ENCODE measurements around the gene HPCAL1.
"Not testable (repeated sequence)": the region's sequence is repeated elsewhere in the genome, so short reads cannot be mapped to it uniquely, and the experiment has no call there.

HPCAL1 gene

DNA sequence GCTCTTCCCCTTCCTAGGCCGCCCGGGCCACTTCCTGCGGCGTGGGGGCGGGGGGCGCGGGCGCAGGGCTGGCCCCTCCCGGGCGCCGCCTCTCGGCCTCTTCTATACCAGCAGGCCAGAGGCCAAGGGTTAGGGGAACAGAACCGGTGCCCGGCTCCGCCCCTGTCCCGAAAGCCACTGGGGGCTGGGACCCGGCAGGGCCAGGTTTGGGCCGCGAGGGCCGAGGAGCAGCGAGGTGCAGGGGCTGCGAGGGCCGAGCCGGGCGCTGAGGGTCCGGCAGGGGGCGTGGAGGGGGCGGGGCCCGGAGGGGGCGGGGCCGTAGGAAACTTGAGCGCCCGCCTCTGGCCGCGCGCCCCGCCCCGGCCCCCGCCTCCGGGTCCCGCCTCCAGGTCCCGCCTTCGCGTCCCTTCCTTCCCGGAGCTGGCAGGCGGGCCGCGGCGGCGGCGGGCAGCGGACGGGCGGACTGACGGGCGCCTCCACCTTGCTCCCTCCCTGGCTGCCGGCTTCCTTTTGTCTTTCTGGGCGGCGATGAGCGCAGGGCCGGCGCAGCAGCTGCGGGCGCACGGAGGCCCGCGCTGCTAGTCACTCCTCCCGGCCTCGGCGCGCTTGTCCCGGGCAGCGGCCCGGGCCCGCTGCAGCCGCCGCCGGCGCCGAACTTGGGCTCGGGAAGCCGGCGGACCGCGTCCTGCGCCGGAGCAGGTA, at the start of gene HPCAL1:
Gene HPCAL1, plus strand, starts transcription at position 426 of the 702 bp plus-strand sequence. CDS start 116,854 bp downstream, outside the sequence.
- DNase-seq: peak; percentile 74 to 81

DNA sequence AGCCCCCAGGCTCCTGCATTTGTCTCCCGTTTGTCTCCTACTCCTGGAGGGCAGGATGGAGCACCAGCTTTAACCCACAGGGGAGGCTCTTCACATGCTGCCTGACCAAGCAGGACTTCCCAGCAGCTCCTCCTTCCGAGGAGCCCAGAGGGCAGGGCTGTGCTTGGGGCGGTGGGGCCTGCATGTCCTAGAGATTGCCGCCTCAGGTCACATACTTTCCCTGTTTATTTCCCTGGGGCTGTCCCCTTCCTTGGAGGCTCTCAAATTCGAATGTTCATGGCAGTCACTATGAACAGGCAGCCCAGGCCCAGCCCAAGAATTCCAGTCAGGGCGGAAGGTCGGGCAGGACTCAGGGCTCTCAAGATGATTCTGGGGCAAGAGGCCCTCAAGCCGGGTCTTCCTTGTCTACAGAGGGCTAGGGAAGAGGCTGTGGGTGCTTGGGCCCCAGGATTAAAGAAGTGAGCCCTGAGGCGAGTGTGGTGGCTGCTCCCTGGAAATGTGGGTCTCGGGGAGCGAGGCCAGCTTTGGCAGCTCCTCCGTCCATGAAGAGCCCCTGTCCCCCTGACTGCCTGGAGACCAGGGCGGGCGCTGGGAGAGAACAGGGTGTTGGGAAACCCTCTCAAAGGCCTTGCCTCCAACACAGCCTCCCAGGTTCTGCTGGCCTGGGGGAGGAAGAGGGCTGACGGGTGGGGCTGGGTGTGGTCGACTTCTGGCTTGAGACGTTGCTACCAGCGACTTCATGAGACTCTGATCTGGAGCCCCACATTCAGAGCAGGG, 48.9 kb upstream of the HPCAL1 start:
- DNase-seq: no peak

DNA sequence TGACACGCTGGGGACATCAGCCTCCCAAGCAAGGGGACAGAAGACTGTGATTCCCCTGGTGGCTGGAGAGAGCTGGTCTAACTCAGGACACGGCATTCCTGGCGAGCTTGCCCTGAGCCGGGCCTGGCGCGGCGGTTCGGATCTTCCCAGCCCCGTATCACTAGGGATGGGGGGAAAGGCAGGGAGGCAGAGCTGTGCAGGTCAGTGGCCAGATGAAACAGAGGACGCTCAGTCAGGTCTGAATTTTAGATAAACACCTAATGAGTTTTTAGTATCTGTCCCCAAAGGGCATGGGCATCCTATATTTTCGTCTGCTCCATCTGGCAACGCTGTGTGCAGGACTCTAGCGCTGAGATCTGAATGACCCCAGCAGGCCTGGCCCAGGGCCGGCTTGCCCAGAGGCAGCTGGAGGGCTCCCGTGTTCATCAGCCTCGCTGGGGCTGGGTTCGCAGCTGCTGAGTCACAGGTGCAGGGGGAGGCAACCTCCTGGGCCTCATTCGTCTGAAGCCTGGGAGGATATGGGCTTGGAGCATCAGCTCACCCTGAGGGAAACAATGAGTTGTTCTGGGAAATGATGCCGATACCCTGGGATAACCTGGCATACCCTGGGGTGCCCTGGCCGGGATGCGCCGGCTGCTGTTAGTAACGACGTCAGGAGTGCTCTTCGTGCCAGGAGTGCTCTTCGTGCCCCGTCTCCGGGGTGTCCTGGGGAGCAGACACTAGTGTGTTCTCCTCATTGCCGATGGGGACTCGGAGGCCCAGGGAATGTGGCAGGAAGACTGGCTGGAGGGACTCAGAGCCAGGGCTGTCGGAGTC, 48.1 kb upstream of the HPCAL1 start:
- no peak for DNase-seq

DNA sequence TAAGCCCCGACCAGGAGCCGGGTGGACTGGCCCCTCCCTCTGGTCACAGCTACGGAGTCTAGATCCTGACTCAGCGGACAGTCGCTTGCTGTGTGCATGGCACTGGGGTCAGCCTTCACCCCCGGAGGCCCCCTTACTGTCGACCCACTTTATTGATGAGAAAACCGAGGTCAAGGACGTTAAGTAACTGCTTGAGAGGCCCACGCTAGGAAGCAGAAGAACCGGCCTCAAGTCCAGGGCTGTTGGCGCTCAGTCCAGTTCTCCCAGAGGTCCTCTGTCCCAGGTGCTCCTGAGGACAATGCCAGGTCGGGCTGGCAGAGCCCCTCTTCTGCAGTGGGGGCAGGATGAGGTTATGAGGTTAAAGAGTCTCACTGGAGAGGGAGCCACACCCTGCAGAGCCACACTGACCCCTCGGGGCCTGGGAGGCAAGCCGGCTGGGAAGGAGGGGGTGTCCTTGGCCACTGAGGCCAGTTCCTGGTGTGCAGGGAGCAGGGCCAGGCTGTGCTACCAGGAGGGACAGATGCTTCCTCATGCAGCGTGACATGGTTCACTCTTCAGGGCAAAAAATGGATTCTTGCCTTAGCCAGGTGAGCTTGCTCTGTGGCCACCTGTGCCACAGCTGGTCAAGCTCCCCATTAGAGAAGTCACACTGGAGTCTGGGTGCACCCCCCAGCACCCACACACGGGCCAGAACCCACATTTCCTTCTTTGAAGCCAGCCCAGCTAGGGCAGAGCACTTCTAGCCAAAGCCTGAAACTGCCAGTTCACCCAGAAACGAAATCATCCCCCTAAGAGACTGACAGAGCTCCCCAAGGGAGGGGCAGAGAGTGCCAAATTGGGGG, 47.3 kb upstream of the HPCAL1 start:
- DNase-seq: no peak

DNA sequence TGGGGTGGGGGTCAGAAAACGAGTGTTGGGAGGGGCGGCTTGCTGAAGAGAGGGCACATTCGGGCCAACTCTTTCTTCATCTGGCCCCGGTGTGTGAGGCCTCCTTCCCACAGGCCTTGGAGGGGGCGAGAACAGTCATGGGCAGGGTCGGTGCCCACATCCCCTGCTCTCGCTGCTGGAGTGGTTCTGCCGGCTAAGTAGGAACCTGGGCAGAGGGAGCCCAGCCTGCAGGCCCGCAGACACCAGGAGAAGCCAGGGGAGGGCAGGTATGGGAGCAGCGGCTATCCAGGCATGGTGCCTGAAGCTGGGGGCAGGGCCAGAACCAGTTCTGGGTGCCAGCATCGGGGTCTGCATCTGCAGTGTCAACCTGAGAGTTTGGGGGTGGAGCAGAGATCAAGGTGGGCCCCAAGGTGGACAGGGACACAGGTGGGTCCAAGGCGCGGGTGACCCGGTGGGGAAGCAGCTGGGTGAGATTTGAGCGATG, 46.6 kb upstream of the HPCAL1 start:
- DNase-seq: no peak

DNA sequence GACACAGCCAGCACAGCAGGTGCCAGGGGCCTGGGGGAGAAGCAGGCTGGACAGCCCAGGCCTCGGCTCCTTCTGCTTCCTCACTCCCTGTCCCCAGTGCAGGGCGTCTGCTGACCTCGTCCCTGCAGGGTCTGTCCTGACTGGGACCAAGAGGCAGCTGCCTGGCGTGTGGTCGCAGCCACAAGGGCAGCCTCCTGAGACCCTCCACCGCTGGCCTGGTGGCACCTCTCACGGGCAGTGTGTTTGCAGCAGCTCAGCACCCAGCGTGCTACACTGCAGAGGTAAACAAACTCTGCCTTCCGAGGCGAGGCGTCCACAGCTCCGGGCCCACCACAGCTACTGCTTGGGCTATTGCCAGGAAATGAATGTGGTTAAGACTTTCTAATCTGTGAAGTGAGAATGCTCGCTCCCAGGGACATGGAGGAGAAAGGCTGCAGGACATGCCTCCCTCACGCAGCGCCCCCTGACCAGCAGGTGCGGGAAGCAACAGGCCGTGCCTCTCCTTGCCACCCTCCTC, 46.1 kb upstream of the HPCAL1 start:
- no peak for DNase-seq

DNA sequence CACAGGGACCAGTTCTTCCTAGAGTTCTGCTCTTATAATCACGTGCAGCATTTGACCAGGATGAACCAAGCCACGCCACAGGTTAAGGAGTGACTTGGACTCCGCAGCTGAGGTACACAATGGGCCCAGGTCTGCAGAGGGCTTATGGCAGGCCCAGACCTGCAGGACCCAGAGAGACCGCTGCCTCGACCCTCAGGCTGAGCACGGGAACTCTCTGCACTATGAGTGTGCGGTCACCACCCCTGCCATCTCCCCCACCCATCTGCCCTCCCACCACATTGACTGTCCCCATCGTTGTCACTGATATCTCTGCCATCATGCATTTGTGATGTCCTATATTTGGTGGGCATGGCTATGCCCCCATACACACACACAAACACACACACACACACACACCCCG, 45.7 kb upstream of the HPCAL1 start:
- DNase-seq: no peak

DNA sequence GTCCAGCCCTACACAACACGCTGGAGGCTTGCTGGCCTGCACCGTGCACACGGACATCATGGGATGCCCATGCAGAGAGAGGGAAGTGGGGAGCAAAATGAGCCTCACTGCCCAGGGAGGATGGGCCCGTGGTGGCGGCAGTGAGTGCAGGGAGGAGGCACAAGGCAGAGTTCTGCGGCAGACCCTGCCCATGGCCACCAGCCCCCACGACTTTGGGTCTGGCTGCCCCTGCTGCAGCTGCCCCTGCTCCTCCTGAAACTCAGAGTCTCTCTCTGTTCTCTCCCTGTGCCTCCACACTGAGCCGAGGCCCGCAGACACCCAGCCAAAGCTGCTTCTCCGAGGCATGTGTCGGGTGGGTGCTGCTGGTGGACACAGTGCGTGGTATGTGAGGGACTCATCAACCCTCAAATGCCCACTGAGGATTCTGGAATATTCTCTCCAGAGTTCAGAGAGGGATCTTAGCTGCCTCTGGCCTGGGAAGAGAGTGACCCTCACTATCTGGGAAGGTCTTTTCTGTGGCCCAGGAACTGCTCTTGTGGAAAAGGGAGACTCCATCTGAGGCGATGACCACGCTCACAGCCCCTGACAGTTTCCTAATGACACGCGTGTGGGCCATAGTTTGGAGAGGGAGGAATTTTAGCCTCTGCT, 45.1 kb upstream of the HPCAL1 start:
- no peak for DNase-seq

DNA sequence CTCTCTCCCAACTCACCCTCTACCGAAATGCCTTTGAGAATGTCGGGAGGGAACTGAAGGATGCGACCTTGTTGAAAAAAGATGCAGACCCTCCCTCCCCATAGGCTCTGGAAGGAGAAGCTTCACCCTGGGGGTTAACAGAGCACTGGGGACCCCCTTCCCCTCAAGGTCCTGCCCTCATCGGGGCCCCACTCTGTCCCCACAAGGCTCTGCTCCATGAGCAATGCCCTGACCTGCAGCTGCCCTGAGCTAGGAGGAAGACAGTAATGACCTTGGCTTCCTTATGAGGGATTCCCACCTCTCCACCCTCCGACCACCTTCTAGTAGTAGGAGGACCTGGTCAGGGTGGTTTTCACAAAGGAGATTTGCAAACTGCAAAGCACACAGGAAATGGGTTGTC, 44.4 kb upstream of the HPCAL1 start:
- DNase-seq: no peak

DNA sequence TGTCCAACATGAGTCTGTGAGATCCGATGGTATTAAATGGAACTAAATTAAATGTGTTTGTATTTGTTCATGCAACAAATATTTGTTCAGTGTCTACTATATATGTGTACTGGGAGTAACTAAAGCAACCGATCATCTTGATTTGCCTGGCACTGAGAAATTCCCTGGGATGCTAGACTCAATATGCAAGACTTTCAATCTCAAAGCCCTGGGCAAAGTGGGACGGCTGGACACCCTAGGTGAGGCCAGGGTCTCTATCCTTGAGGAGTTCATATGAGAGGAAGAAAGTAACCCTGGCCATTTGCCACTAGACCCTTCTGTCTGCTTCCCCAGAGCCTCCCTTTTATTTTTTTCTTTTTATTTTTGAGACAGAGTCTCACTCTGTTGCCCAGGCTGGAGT, 44.0 kb upstream of the HPCAL1 start:
- DNase-seq: no peak

DNA sequence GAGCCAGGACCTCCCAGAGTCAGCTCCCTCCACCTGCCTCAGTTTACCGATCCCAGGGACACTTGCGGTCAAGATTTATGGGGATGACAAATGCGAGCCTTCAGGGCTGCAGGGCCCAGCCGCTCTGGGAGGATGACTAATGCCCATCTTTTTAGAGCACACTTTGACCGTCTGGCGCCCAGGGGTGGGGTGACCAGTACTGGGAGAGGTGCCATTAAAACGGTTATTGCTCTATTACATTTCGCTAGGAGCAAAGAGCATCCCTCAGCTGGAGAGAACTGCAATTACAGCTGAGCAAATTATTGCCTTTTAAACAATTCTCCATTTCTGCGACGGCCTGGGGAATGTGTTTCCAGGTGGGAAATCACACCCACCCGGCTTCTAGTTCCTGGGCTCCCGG, 42.6 kb upstream of the HPCAL1 start:
- no peak for DNase-seq

DNA sequence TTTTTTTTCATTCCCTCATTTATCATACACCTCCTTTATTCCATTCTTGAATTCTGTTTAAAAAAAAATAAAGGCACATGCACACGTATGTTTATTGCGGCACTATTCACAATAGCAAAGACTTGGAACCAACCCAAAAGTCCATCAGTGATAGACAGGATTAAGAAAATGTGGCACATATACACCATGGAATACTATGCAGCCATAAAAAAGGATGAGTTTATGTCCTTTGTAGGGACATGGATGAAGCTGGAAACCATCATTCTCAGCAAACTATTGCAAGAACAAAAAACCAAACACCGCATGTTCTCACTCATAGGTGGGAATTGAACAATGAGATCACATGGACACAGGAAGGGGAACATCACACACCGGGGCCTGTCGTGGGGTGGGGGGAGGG, 39.2 kb upstream of the HPCAL1 start:
- not testable (repeated sequence) for DNase-seq

DNA sequence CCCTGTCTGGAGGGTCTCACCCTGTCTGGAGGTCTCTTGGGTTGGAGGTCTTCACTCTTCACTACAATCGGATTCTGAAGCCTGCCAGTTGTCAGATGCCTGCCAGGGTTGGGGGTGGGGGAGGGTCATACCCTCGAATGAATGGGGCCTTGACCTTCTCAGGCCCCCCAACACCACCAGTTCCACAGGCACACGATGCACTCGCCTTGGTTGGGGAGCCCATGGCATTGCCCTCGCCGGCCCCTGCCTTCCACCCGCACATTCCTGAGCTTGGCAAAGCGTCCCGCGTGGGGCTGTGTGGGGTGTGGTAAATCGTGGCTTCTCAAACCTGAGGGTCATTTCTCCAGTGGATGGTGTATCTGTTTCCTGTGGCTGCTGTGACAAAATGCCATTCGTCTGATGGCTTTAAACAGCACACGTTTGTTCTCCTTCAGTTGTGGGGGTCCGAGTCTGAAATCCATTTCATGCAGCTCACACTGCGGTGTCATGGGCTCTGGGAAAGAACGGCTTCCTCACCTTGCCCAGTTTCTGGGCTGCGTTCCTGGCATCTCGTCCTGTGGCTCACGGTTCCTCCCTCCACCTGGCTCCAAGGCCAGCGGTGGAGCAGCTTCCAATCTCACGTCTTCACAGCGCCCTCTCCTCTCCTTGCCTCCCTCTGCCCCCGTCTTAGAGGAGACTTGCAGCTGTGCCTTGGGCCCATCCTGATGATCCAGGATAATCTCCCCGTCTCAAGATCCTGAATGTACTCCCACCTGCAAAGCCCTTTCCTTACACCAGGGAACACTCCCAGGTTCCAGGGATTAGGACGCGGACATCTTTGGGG, 38.0 kb upstream of the HPCAL1 start:
- DNase-seq: no peak

DNA sequence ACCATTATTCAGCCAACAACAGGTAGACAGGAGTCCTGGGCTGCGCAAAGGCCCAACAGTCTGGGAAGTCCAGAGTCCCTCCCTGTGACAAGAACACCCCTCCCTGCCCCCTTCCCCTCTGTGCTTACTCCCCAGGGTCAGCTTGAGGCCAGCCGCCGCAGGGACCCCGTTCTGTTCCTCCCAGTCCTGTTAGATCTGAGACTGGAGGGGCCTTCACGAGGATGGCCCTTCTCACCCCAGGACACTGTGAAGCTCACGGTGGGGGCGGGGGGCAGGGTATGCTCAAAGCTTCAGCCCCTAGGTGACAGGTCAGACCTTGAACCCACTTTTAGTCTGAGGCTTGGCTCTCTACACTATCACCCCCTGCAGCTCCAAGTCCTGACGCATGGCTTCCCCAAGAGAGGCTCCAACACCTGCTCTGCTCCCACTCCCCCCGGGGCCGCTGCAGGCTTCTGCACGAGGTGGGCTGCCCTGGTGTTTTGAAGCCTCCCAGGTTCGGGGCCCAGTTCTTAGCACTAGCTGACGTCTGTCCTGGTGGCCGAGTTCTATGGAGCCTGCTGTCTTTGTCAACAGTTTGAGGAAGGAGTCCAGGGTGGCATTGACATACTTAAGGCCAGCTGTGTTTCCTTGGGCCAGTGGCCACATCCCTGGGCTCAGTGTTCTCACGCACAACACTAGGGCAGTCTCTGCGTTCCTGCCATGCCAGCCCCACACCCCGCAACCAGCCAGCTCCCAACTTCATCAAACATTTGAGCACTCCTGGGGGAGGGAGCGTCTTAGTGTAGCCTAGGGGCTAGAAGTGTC, 37.2 kb upstream of the HPCAL1 start:
- DNase-seq: no peak

DNA sequence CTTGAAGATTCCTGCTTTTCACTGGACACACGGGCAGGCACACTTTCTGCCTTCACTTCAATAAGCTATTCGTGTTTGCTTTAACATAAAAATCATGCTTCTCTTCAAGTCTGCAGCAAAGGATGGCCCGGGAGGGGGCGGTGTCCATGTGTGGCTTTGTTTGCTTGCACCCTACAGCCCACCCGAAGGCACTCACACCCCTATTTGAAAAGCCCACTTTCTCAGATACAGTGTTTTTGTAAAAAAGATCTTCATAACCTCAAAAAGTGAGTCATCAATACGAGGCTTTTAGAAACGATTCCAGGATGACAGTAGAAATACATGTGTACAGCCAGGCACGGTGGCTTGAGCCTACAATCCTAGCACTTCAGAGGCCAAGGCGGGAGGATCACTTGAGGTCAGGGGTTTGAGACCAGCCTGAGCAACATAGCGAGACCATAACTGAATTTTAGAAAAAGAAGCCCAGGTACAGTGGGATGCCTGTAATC, 36.5 kb upstream of the HPCAL1 start:
- DNase-seq: no peak

DNA sequence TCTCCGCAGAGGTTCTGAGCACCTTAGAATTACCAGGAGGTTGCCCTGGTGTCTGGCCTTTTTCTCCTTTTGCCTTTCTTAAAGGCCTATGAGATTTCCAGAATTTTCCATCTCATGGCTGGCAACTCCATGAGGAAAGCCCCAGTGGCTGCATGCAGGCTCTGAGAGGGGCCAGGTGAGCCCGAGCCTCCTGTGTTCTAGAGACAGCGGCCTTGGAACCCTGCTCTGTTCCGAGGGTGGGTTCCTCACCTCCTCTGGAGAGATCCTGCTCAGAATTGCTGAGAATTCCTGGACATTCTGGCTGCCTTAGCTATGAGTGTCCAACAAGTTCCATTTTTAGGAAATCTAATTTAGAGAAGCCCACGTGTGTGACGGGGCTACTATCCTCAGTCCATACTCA, 35.7 kb upstream of the HPCAL1 start:
- no peak for DNase-seq

DNA sequence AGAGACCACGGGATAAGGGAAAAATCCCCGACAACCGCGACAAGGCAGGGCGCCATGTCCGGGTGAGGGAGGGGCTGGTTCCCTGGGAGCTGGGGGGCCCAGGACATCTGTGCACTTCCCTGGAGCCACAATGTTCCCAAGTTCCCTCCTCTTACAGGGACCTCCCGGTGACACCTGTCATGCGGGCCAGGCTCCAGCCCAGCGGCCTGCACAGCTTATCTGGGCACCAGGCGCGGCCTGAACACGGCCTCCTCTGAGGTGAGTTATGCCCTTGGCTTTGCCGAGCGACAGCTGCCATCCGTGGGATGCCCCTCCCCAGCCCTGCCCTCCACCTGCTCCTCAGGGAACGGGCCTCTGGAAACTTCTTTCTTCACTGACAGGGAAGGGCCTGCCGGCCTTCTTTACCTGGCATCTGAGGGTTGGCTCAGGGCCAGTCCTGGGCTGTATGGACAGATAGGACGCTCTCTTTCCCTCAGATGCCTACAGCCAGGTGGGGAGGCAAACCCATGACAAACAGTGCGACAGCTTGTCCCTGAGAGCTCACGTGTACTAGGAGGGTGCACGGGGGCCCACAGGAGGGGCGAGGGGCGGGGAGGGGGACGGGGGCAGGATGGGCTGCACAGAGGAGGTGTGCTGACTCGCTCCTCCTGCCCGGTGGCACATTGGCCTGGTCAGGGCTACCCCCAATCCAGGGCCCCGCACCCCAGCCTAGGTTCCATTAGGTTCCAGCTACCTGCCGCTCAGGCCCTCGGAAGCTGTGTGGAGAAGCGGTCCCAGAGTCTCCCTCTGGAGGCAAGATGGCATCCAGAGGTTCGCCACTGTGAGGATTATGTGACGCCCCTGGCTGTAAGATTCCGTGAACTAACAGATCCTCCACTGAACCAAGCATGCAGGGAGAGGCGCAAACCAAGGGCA, 34.9 kb upstream of the HPCAL1 start:
- DNase-seq: no peak

DNA sequence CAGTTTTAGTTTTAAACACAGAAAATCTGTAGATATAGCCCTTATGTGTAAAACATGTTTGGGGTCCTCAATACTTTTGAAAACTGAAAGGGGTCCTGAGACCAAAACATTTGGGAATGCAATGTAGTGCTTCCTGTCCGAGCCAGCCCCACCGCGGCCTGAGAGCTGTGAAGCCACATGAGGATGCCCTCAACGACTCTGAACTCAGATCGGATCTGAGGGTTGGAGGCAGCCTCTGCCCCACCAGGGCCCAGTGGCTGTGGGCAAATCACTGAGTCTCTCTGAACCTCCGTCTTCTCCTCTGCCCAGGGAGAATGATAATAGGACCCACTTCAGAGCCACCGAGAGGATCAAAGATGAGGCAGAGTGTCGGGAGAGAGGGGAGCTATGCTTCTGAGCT, 33.4 kb upstream of the HPCAL1 start:
- no peak for DNase-seq
